Upper lobe of left lung (tissue), 4 donors: ENCODE measurements around the gene CXCL5.

ENCODE experiments used
- POLR2A ChIP-seq, 4 donors: fragments of 450-650 bp; IDR thresholded peaks; one replicate each; pipeline ENCODE4 v1.5.1; 2016 to 2017; ENCODE audit warnings: antibody characterized with exemption in 4 of 4, mild to moderate bottlenecking in 2 of 4
- POLR2AphosphoS5 ChIP-seq, 2 donors: sonication (generic); formaldehyde crosslinking; IDR thresholded peaks; one replicate each; pipeline ENCODE4 v1.5.1; 2017; ENCODE audit warnings: antibody characterized with exemption in 2 of 2
- TF ChIP-seq, protein P1 (sequence below), 6 experiments: fragments of 450-650 bp in 4 of 6; fragments of 200-600 bp in 2 of 6; sonication (generic) in 2 of 6; IDR thresholded peaks; one replicate each; pipeline ENCODE4 v1.5.1; 2016 to 2019; ENCODE audit warnings: antibody characterized with exemption in 6 of 6

DNA sequence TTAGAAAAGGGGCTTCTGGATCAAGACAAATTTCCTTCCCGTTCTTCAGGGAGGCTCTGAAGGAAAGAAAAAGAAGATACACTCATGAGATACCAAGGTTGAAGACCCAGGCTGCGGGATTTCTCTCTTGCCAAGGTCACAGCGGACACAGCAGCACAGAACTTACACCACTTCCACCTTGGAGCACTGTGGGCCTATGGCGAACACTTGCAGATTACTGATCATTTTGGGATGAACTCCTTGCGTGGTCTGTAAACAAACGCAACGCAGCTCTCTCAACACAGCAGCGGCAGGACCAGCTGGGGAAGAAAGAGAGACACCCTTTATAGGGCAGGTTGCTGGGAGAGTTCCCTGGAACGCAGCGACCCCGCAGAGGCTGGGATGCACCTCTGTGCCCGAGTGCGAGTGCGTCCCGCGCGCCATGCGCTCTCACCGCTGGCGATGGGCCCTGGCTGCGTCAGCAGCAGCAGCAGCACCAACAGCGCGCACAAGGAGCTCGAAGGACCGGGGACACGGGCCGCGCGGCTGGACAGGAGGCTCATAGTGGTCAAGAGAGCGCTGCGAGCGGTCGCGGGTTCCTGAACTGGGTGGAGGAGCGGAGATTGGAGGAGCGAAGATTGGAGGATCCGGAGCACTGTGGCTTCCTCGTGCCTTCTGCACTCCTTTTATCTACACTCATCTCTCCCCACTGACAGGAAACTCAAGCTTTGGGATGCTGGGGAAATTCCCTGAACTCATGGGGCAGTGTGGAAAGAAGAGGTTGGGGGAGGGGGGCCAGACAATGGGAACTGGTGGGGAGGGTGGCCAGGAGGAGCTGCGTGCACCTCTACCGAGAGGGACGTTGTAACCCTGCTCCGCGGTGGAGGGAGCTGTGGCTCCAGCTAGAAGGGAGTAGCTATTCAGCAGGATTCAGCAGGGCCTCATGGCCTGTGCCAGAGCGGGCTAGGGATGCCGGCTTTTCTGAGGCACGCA is at the start of gene CXCL5:
- TF ChIP-seq, protein P1, sequence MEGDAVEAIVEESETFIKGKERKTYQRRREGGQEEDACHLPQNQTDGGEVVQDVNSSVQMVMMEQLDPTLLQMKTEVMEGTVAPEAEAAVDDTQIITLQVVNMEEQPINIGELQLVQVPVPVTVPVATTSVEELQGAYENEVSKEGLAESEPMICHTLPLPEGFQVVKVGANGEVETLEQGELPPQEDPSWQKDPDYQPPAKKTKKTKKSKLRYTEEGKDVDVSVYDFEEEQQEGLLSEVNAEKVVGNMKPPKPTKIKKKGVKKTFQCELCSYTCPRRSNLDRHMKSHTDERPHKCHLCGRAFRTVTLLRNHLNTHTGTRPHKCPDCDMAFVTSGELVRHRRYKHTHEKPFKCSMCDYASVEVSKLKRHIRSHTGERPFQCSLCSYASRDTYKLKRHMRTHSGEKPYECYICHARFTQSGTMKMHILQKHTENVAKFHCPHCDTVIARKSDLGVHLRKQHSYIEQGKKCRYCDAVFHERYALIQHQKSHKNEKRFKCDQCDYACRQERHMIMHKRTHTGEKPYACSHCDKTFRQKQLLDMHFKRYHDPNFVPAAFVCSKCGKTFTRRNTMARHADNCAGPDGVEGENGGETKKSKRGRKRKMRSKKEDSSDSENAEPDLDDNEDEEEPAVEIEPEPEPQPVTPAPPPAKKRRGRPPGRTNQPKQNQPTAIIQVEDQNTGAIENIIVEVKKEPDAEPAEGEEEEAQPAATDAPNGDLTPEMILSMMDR (IDR thresholded peaks at IDR 0.05) = peak in 1 of 6 experiments; percentile 19
- TF ChIP-seq POLR2AphosphoS5 (IDR thresholded peaks at IDR 0.05) = no peak
- TF ChIP-seq POLR2A (IDR thresholded peaks at IDR 0.05) = peak in 1 of 4 donors; percentile 24
